ENCODE data around the gene PLCG2. TPM values are rescaled to one million over a fixed set of nuclear protein-coding genes. Genes with fewer than 3 reads are reported as not detected.

The PLCG2 gene
- total and polyA plus RNA-seq, 9 donors: 3.3 to 16.4 (median 5.6) TPM

DNA sequence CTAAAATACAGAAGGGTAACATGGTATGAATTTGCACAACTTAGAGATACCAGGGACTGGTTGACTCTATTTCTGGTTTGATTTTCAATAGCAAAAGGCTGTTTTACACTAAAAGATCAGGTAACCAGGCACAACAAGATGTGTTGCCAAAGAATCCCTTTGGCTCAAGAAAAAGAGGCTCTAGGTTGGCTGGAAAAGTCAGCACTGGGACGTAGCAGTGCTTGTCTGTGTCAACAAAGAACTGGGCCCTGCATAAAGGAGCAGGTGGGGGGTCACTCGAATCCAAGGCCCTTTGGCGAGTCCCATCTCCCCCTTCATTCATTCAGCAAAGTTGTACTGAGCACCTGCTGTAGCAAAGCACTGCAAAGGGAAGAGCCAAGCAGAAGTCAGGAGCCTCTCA, 213.8 kb downstream of the PLCG2 start:
- TF ChIP-seq EP300 (IDR thresholded peaks at IDR 0.05) (no peak), POLR2A (IDR thresholded peaks at IDR 0.05) (no peak)
- TF ChIP-seq, protein P1, sequence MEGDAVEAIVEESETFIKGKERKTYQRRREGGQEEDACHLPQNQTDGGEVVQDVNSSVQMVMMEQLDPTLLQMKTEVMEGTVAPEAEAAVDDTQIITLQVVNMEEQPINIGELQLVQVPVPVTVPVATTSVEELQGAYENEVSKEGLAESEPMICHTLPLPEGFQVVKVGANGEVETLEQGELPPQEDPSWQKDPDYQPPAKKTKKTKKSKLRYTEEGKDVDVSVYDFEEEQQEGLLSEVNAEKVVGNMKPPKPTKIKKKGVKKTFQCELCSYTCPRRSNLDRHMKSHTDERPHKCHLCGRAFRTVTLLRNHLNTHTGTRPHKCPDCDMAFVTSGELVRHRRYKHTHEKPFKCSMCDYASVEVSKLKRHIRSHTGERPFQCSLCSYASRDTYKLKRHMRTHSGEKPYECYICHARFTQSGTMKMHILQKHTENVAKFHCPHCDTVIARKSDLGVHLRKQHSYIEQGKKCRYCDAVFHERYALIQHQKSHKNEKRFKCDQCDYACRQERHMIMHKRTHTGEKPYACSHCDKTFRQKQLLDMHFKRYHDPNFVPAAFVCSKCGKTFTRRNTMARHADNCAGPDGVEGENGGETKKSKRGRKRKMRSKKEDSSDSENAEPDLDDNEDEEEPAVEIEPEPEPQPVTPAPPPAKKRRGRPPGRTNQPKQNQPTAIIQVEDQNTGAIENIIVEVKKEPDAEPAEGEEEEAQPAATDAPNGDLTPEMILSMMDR (IDR thresholded peaks at IDR 0.05): no peak
- WGBS, 3 donors: 47 to 59% (median 49%) methylated on average over 3 of the region's 3 CpGs
- no peaks in the 10 kb centered on the region for H3K9me3 ChIP-seq

DNA sequence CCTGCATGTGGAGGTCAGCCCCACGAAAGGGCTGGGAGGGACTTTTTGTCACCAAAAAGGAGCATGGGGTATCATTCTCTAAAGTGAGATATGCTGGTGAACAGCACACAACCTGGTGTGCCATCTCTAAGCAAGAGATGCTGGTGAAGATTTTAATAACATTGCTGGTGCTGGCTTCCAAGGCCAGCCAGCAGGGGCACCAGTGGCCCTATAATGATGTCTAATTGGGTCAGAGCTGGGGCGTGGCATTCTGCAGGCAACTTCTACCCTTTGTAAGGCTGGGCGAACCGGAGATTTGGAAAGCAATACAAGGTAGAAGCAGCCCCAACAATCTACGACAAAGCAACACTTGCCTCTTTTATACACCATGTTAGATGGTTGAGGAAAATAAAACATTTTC, 215.4 kb downstream of the PLCG2 start:
- H3K4me1 ChIP-seq (ENCODE audit: insufficient read depth): no peaks in the 10 kb centered on the region
- no peak for TF ChIP-seq POLR2A (IDR thresholded peaks at IDR 0.05)
- TF ChIP-seq, protein P1 (IDR thresholded peaks at IDR 0.05): no peak
- no peak for TF ChIP-seq EP300 (IDR thresholded peaks at IDR 0.05)
- H3K4me3 ChIP-seq: no peak overlapping the region
- H3K27me3 ChIP-seq: no peaks in the 10 kb centered on the region
- H3K9me3 ChIP-seq: no peaks in the 10 kb centered on the region
- 80 to 85% (median 82%) methylated on average over 5 of the region's 5 CpGs for WGBS, 3 donors
- no peak for DNase-seq
- no peaks in the 10 kb centered on the region for H3K36me3 ChIP-seq
- intact Hi-C loops (cut with DNase I): no loop called here
- H3K27ac ChIP-seq: no peak overlapping the region

More for the DNA sequence above, 213.8 kb downstream of the PLCG2 start:
- DNase-seq: no peak
- Histone ChIP-seq H3K27me3 (no peaks in the 10 kb centered on the region), H3K4me1 (ENCODE audit: insufficient read depth) (no peaks in the 10 kb centered on the region), H3K27ac (no peak overlapping the region), H3K4me3 (no peak overlapping the region), H3K36me3 (no peaks in the 10 kb centered on the region)
- intact Hi-C loops (cut with DNase I): no loop called here

DNA sequence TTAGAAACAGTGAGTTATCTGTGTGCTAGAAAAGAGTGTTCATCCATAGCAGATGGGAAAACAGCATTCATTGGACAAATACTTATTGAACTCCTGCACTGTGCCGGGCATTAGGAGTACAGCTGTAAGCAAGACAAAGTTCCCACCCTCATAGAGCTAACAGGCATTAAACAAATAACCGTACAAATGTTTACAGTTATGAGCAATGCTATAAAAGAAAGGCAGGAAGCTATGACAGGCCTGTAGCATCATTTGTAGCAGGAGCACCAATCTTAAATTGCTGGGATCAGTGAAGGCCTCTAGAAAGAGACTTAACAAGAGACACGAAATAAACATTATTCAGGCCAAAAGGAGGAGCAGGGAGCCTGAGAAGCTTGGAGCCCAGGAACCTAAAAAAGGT, 216.6 kb downstream of the PLCG2 start:
- intact Hi-C loops (cut with DNase I): no loop called here
- TF ChIP-seq, protein P1 (IDR thresholded peaks at IDR 0.05): no peak
- TF ChIP-seq EP300 (IDR thresholded peaks at IDR 0.05) (no peak), POLR2A (IDR thresholded peaks at IDR 0.05) (no peak)
- Histone ChIP-seq H3K4me3 (no peak overlapping the region), H3K27ac (no peak overlapping the region), H3K27me3 (no peaks in the 10 kb centered on the region), H3K36me3 (no peaks in the 10 kb centered on the region), H3K4me1 (ENCODE audit: insufficient read depth) (no peaks in the 10 kb centered on the region), H3K9me3 (no peaks in the 10 kb centered on the region)
- 49 to 69% (median 54%) methylated on average over 3 of the region's 3 CpGs for WGBS, 3 donors
- no peak for DNase-seq

DNA sequence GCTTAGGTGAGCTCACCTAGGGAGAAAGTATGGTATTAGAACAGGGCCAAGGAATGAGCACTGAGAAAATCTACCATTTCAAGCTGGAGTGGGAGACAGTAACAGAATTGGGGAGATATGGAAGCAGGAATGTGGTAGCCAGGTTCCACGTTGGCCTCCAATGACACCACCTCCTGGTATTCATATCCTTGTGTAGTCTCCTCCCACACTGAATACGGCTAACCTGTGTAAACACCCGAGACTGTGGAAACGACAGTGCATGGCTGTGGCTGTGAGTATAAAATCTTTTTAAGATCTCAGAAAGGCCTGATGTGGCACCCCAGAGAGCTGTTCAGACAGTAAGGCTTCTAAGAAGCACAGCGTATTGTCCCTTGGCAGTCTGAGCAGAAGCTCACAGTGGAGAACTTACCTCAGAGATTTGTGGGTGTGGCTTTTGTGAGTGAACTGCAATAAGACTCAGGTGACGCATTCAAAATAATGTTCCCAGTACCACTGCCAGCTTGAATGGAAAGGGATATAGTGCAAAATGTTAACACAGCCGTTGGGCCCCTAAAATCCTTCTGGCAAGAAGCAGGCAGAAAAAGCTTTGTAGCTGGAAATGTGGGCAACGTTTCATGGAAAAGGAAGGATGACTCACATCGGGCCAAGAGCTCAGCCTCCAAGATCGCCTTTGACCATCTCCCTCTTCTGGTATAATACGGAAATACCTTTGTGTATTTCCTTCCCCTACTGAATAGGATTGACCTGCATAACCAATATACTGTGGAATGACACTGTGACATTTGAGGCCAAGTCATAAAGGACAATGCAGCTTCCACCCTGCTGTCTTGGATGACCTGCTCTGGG, 217.8 kb downstream of the PLCG2 start:
- H3K36me3 ChIP-seq: no peaks in the 10 kb centered on the region
- H3K4me3 ChIP-seq: no peak overlapping the region
- H3K9me3 ChIP-seq: no peaks in the 10 kb centered on the region
- no peaks in the 10 kb centered on the region for H3K27me3 ChIP-seq
- intact Hi-C loops (cut with DNase I): no loop called here
- TF ChIP-seq EP300 (IDR thresholded peaks at IDR 0.05) (no peak), POLR2A (IDR thresholded peaks at IDR 0.05) (no peak)
- TF ChIP-seq, protein P1 (IDR thresholded peaks at IDR 0.05): no peak
- WGBS, 3 donors: 59 to 62% (median 60%) methylated on average over 11 of the region's 11 CpGs
- H3K27ac ChIP-seq: no peak overlapping the region
- no peak for DNase-seq
- H3K4me1 ChIP-seq (ENCODE audit: insufficient read depth): no peaks in the 10 kb centered on the region

Measured in ovary (tissue), 9 donors.